ENCODE results near the gene NEUROG2. TPM values are rescaled to one million over a fixed set of nuclear protein-coding genes. Genes with fewer than 3 reads are reported as not detected.

The NEUROG2 gene
- total and polyA plus RNA-seq, 2 of the 8 experiments (the other 6 are each of a cell fraction or from before 2014, with no cell fraction given): 0.03 TPM; not detected in 1

DNA sequence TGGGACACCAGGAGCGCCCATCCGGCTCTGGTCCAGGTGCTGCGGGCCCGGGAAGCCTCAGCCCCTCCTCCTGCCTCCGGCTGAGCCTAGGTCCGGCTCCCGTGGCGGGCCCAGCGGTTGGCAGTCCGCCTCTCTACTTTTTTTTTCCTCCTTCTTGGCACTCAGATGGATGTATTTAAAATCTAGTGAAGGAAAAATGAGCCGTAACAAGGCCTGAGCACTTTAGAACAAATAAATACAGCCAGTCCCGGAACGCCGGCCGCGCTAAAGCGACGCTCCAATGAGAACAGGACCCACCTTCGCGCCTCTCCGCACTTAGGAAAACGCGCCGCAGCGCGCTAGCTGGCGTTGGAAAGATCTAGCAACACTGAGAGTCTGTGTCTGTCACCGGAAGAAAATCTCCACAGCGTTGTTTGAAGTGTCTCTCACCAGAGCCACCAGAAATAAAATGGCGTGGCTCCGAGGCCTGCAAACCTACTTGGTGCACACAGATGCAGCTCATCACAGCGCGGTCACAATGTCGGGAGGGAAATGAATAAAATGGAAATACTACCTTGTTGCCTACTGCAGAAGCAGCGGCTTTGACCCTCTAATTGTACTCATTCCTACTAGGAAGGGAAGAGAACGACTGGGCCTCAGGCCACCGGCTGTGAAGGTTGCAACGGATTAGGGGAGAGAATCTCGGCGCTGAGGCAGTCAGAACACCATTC lies 4.7 kb downstream of the NEUROG2 start:
- Histone ChIP-seq H4K8ac (ENCODE audit: extremely low read depth, insufficient read depth, low read length) (peak overlapping the region; percentile 80; the same call in 1 of the 2 replicates), H3K56ac (replicated peaks; ENCODE audit: insufficient read length, low read depth, low read length) (no peak overlapping the region), H3K27ac (ENCODE audit: low read depth, low read length) (no peak overlapping the region), H2BK12ac (ENCODE audit: low read depth, low read length) (no peak overlapping the region), H3K9me3 (ENCODE audit: insufficient read depth in 2 of 2, low read depth in 1 of 2, low read length in 1 of 2) (no peaks in the 10 kb centered on the region), H2BK120ac (replicated peaks; ENCODE audit: low read depth, low read length) (no peak overlapping the region), H2BK5ac (ENCODE audit: low read depth, low read length) (no peak overlapping the region), H3K27me3 (replicated peaks in 1 of 4; ENCODE audit: control insufficient read depth in 3 of 4, extremely low read depth in 1 of 4, insufficient read depth in 3 of 4, low read length in 3 of 4) (peaks cover 80 to 100% (median 92%) of the 10 kb centered on the region in 4 experiments), H4K5ac (ENCODE audit: insufficient read length, low read depth, low read length) (no peak overlapping the region), H2BK20ac (ENCODE audit: low read length) (no peak overlapping the region), H3K14ac (ENCODE audit: insufficient read length) (no peak overlapping the region), H3K4me3 (ENCODE audit: extremely low read depth in 1 of 4, insufficient read depth in 2 of 4, low read depth in 3 of 4, low read length in 4 of 4) (peak overlapping the region; percentile 10 to 54 (median 34); a peak in 7 of 8 replicates), H3K36me3 (ENCODE audit: control insufficient read depth in 2 of 4, insufficient read depth in 4 of 4, low read length in 3 of 4) (peaks cover 0 to 4% (median 0%) of the 10 kb centered on the region in 4 experiments; a peak in 1 of 8 replicates), H3K79me2 (ENCODE audit: control insufficient read depth in 1 of 2, insufficient read depth in 2 of 2, low read length in 2 of 2) (no peaks in the 10 kb centered on the region), H2BK15ac (ENCODE audit: low read length) (no peak overlapping the region), H2AFZ (ENCODE audit: low read length) (no peak overlapping the region), H3K4ac (replicated peaks; ENCODE audit: insufficient read length, low read depth, low read length) (no peak overlapping the region), H3K23ac (ENCODE audit: insufficient read length) (no peak overlapping the region), H3K9ac (replicated peaks in 1 of 4; ENCODE audit: extremely low read depth in 1 of 4, low read depth in 3 of 4, low read length in 3 of 4) (no peak overlapping the region), H3K4me1 (replicated peaks in 1 of 4; ENCODE audit: control insufficient read depth in 3 of 4, insufficient read depth in 4 of 4, low read length in 3 of 4) (peaks cover 14 to 33% (median 24%) of the 10 kb centered on the region in 4 experiments), H3K4me2 (ENCODE audit: insufficient read depth in 1 of 2, low read depth in 2 of 2, low read length in 2 of 2) (peak overlapping the region; percentile 76 to 86), H3K79me1 (ENCODE audit: low read depth, low read length) (no peaks in the 10 kb centered on the region), H4K20me1 (replicated peaks in 1 of 2; ENCODE audit: control insufficient read depth in 1 of 2, insufficient read depth in 2 of 2, low read length in 2 of 2) (peaks cover 7 to 29% of the 10 kb centered on the region in 2 experiments), H2AK5ac (ENCODE audit: low read depth, low read length) (no peak overlapping the region), H3K23me2 (ENCODE audit: low read depth, low read length) (peaks cover 14% of the 10 kb centered on the region; the same call in 1 of the 2 replicates), H3K18ac (ENCODE audit: extremely low read depth, low read length) (no peak overlapping the region; the same call in 1 of the 2 replicates), H4K91ac (replicated peaks; ENCODE audit: insufficient read length, low read length) (no peak overlapping the region)
- no peak for DNase-seq (ENCODE audit: low read depth in 1 of 2, low spot score in 2 of 2)
- no peak for FAIRE-seq
- ChIA-PET CTCF (ENCODE audit: partially characterized antibody) (interaction anchor here (0.6 to 11.5 kb wide), 9 partner anchors 8 to 183 kb away, joined by 3 to 133 read pairs (median 4); no protein-coding TSS in a partner anchor), POLR2A (ENCODE audit: partially characterized antibody) (interaction anchor here (0.6 to 1.7 kb wide), 3 partner anchors 10 to 21 kb away, joined by 3 to 9 read pairs (median 4); no protein-coding TSS in a partner anchor)
- no peak for TF ChIP-seq SIX5 (IDR thresholded peaks at IDR 0.05; ENCODE audit: low read depth, low read length)
- TF ChIP-seq, protein P1, sequence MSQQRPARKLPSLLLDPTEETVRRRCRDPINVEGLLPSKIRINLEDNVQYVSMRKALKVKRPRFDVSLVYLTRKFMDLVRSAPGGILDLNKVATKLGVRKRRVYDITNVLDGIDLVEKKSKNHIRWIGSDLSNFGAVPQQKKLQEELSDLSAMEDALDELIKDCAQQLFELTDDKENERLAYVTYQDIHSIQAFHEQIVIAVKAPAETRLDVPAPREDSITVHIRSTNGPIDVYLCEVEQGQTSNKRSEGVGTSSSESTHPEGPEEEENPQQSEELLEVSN (IDR thresholded peaks at IDR 0.05): peak; percentile 87
- TF ChIP-seq, protein P2, sequence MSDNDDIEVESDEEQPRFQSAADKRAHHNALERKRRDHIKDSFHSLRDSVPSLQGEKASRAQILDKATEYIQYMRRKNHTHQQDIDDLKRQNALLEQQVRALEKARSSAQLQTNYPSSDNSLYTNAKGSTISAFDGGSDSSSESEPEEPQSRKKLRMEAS (IDR thresholded peaks at IDR 0.05): peak; percentile 72
- peak; percentile 96 for TF ChIP-seq RNF2 (IDR thresholded peaks at IDR 0.05; ENCODE audit: borderline replicate concordance, low read depth, low read length, missing control alignments, poor library complexity, severe bottlenecking)
- peak; percentile 100 for TF ChIP-seq SUZ12 (IDR thresholded peaks at IDR 0.05; ENCODE audit: low read length)
- no peak for TF ChIP-seq JUN (IDR thresholded peaks at IDR 0.05; ENCODE audit: low read depth, low read length)
- peak; percentile 99 for TF ChIP-seq EZH2 (IDR thresholded peaks at IDR 0.05; ENCODE audit: low read depth, low read length, severe bottlenecking)
- no peak for TF ChIP-seq HDAC2 (IDR thresholded peaks at IDR 0.05; ENCODE audit: borderline replicate concordance in 1 of 2, low read depth in 2 of 2, low read length in 2 of 2)
- TF ChIP-seq SRF (IDR thresholded peaks at IDR 0.05; ENCODE audit: low read depth, low read length): no peak
- WGBS, 2 experiments (ENCODE audit: extremely low coverage in 1 of 2, insufficient coverage in 1 of 2, insufficient read length in 1 of 2, insufficient replicate concordance in 2 of 2, low coverage in 1 of 2, low lambda C conversion rate in 2 of 2, missing lambda C conversion rate in 1 of 2): 2% methylated on average over 40 of the region's 40 CpGs; no CpG with 5 or more reads in 1 of the 2 experiments

All from H1 (cell line).